Midbrain (tissue), 1 donor: ENCODE data around the gene PDZRN4.
"Not testable (repeated sequence)": the region's sequence is repeated elsewhere in the genome, so short reads cannot be mapped to it uniquely, and the experiment has no call there.

Experiments used
- DNase-seq: peaks from one replicate; lab custom pipeline; 2025; lab: John Stamatoyannopoulos, UW

Gene PDZRN4

GRCh38 chr12:41188058-41188840 lies at the start of gene PDZRN4:
PDZRN4 (plus strand) TSS chr12:41188320.
- DNase-seq: no peak

- DNase-seq: no peak
These were observed 48.0 kb upstream of the PDZRN4 start for GRCh38 chr12:41140117-41140516.

GRCh38 chr12:41141104-41141503 lies 47.0 kb upstream of the PDZRN4 start:
- no peak for DNase-seq

- no peak for DNase-seq
These were observed 45.7 kb upstream of the PDZRN4 start for GRCh38 chr12:41142376-41142775.

- no peak for DNase-seq
These were observed 36.3 kb upstream of the PDZRN4 start for GRCh38 chr12:41151793-41152192.

- no peak for DNase-seq
These were observed 25.7 kb upstream of the PDZRN4 start for GRCh38 chr12:41162461-41162860.

GRCh38 chr12:41167701-41168100 lies 20.4 kb upstream of the PDZRN4 start:
- DNase-seq: no peak

- DNase-seq: no peak
These were observed 13.5 kb upstream of the PDZRN4 start for GRCh38 chr12:41174602-41175001.

- not testable (repeated sequence) for DNase-seq
These were observed 8.6 kb upstream of the PDZRN4 start for GRCh38 chr12:41179507-41179906.

- no peak for DNase-seq
These were observed 3.3 kb upstream of the PDZRN4 start for GRCh38 chr12:41184864-41185263.

GRCh38 chr12:41186026-41186425 lies 2.1 kb upstream of the PDZRN4 start:
- no peak for DNase-seq

GRCh38 chr12:41188841-41189394 lies 798 bp downstream of the PDZRN4 start:
- no peak for DNase-seq

- peak; percentile 64 for DNase-seq
These were observed 1.5 kb downstream of the PDZRN4 start for GRCh38 chr12:41189395-41190251.

GRCh38 chr12:41190338-41190737 lies 2.2 kb downstream of the PDZRN4 start:
- DNase-seq: peak; percentile 71

GRCh38 chr12:41191549-41191948 lies 3.4 kb downstream of the PDZRN4 start:
- not testable (repeated sequence) for DNase-seq

- no peak for DNase-seq
These were observed 5.2 kb downstream of the PDZRN4 start for GRCh38 chr12:41193311-41193710.

- no peak for DNase-seq
These were observed 13.9 kb downstream of the PDZRN4 start for GRCh38 chr12:41202051-41202450.

- DNase-seq: peak; percentile 9
These were observed 17.1 kb downstream of the PDZRN4 start for GRCh38 chr12:41205070-41205709.

- DNase-seq: no peak
These were observed 18.2 kb downstream of the PDZRN4 start for GRCh38 chr12:41206298-41206697.

- no peak for DNase-seq
These were observed 23.3 kb downstream of the PDZRN4 start for GRCh38 chr12:41211448-41211847.

GRCh38 chr12:41212625-41213024 lies 24.5 kb downstream of the PDZRN4 start:
- DNase-seq: no peak

GRCh38 chr12:41213107-41213506 lies 25.0 kb downstream of the PDZRN4 start:
- no peak for DNase-seq
